GM12875 (cell line): Measurements from ENCODE around the gene LPIN3.

ENCODE experiments used
- H3K4me3 ChIP-seq: one replicate; pipeline ENCODE4 v1.5.1; 2011; ENCODE audit warnings: low read depth, low read length, control low read depth
- CTCF ChIP-seq: IDR thresholded peaks from 2 replicates; pipeline ENCODE4 v1.5.1; 2011; ENCODE audit warnings: low read depth, mild to moderate bottlenecking, control low read depth, inconsistent platforms, low read length, moderate library complexity, borderline replicate concordance; ENCODE audit not compliant: insufficient read depth

Gene LPIN3

DNA sequence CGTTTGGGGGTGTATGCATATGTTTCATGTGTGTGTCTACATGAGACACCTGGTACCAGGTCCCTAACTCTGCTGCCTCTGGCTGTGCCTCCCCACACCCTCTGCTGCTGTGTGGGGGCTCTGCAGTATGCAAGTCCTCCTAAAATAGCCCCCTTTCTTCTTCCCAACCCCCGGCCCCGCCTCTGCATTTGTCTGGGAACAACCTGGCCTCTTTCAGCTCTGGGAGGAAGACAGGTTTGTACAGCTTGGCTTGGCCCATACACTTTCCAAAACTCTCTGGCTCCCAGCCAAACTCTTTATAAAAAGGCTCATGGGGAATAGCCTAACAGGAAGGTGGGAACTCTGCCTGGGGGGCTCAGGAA is 53.1 kb downstream of the LPIN3 start:
- no peak overlapping the region for H3K4me3 ChIP-seq
- no peak for TF ChIP-seq CTCF

DNA sequence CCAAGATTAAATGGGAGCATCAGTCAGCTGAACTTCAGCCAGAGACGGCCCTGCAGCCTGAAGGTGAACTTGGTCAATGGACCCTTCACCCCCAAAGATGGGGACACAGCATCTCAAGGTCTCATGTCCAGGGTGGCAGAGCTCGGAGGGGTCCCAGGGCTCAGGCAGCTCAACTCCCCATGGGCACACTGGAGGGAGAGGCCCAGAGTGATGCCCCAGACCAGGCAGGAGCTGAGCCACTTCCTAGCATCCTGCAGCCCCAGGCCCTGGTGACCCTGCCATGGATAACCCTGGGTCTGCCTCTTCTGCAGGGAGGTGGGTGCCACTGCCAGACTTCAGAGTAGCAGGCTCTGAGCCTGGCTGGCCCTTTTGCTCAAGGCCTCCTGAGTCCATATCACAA is 53.5 kb downstream of the LPIN3 start:
- H3K4me3 ChIP-seq, result no peak overlapping the region
- TF ChIP-seq CTCF, result no peak

GRCh38 chr20:41394931-41395666 is 54.5 kb downstream of the LPIN3 start:
- TF ChIP-seq CTCF, result no peak
- H3K4me3 ChIP-seq, result no peak overlapping the region

- no peak for TF ChIP-seq CTCF
- no peak overlapping the region for H3K4me3 ChIP-seq
These were observed 55.3 kb downstream of the LPIN3 start for GRCh38 chr20:41395667-41396664.

DNA sequence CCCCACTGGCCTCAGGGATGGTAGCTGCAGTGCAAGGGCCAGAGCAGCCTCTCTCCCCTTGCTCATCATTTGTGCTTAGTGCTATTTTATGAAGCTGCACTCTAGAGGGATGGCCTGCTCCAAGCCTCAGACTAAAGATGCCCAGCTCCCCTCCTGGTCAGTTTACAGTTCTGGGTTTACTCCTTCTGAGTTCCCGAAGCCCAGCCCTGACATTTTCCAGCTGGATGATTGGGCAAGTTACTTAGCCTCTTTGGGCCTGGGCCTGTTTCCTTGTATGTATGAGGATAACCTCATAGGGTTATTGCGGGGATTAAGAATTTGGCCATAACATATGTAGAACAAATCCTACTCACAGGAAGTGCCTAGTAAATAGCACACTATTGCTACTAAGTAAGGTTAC is 57.8 kb downstream of the LPIN3 start:
- no peak overlapping the region for H3K4me3 ChIP-seq
- TF ChIP-seq CTCF, result no peak

DNA sequence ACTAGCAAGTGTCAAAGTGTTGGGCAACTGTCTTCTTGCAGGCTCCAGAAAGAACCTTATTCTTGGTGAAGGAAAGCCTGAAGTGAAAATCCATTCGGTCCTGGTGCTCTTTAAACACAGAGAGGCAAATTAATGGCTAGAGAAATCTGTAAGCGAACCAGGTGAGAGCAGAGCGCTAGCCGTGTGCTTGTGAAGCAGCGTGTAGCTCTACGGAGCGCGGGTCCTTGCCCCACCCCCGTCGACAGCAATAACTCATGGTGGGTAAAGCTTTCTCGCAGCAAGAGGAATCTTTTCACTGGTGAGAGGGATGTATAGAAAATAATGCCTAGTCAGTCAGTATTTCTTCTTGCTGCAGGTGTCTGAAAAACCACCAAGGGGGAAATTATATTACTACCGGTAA is 63.0 kb downstream of the LPIN3 start:
- TF ChIP-seq CTCF, result no peak
- no peak overlapping the region for H3K4me3 ChIP-seq
